Vagina (tissue), 2 donors: ENCODE data around the gene TSPEAR. TPM values are rescaled to one million over a fixed set of nuclear protein-coding genes. Genes with fewer than 3 reads are reported as not detected.
"Not testable (repeated sequence)": the region's sequence is repeated elsewhere in the genome, so short reads cannot be mapped to it uniquely, and the experiment has no call there.

ENCODE experiments used
- DNase-seq, 2 donors: peaks; one replicate each; pipeline ENCODE4 v3.0.0-alpha.2; 2017; ENCODE audit errors: extremely low spot score in 2 of 2
- H3K27ac ChIP-seq: fragments of 200-600 bp; sonication (generic); one replicate; pipeline ENCODE4 v1.5.1; 2019
- H3K27me3 ChIP-seq: fragments of 200-600 bp; sonication (generic); one replicate; pipeline ENCODE4 v1.5.1; 2019
- H3K36me3 ChIP-seq, 2 donors: fragments of 200-600 bp; sonication (generic); one replicate each; pipeline ENCODE4 v1.5.1; 2017 to 2019
- H3K4me1 ChIP-seq: fragments of 200-600 bp; sonication (generic); one replicate; pipeline ENCODE4 v1.5.1; 2019
- H3K4me3 ChIP-seq, 2 donors: fragments of 200-600 bp; sonication (generic); 1 replicate in 1 of 2; 2 replicates in 1 of 2; pipeline ENCODE4 v1.5.1; 2016 to 2019
- H3K9me3 ChIP-seq: fragments of 200-600 bp; sonication (generic); one replicate; pipeline ENCODE4 v1.5.1; 2019
- POLR2A ChIP-seq, 2 donors: fragments of 450-650 bp; IDR thresholded peaks; one replicate each; pipeline ENCODE4 v1.6.1; 2017; ENCODE audit warnings: antibody characterized with exemption in 2 of 2, mild to moderate bottlenecking in 2 of 2, moderate library complexity in 2 of 2
- POLR2AphosphoS5 ChIP-seq, 2 donors: sonication (generic); formaldehyde crosslinking; IDR thresholded peaks; one replicate each; pipeline ENCODE4 v1.9.0; 2017; ENCODE audit warnings: antibody characterized with exemption in 2 of 2, mild to moderate bottlenecking in 2 of 2, low read depth in 1 of 2; ENCODE audit not compliant: insufficient read depth in 1 of 2
- intact Hi-C: fragments of 100-400 bp; cut with DNase I; formaldehyde crosslinking; loops from one replicate; pipeline ENCODE4 v1.15.1; 2023
- total RNA-seq: library from RNA; depleted of rRNA; stranded (reverse); fragments of >200 nt; gene quantifications from one replicate; pipeline ENCODE4 v1.2.3, GENCODE V29; 2016
- TF ChIP-seq, protein P1 (sequence below), 3 experiments: fragments of 450-650 bp in 2 of 3; fragments of 200-600 bp in 1 of 3; sonication (generic) in 1 of 3; IDR thresholded peaks; one replicate each; pipeline ENCODE4 v1.5.1; 2017 to 2019; ENCODE audit warnings: antibody characterized with exemption in 3 of 3, mild to moderate bottlenecking in 2 of 3, moderate library complexity in 2 of 3

The TSPEAR gene
- total RNA-seq, 1 donor from 2014 or later = not detected

DNA sequence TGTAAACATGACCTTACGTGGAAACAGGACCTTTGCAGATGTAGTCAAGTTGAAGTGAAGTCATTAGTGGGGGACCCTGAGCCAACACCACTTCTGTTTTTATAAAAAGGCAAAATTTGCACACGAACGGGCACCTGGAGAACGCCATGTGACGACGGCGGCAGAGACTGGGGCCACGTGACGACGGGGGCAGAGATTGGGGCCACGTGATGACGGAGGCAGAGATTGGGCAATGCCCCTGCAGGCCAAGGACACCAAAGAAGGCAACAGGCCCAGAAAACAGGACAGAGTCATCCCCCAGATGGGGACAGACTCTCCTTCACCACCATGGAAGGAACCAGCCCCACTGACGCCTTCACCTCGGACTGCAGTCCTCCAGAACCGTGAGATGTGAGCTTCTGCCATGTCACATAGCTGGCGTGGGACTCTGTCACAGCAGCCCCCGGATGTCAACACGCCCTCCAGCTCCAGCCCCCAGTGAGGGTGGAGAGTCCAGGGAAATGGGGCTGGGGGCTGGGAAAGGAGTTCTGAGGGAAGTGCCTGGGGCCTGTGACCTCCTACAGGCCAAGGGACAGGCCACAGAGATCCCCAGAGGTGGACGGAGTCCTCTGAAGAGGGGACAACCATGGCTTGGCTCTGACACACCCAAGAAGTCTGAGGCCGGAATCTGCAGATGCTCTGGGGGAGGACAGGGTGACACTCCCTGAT is 61.0 kb downstream of the TSPEAR start:
- H3K4me3 ChIP-seq = no peak overlapping the region
- no peaks in the 10 kb centered on the region for H3K27me3 ChIP-seq
- TF ChIP-seq, protein P1, sequence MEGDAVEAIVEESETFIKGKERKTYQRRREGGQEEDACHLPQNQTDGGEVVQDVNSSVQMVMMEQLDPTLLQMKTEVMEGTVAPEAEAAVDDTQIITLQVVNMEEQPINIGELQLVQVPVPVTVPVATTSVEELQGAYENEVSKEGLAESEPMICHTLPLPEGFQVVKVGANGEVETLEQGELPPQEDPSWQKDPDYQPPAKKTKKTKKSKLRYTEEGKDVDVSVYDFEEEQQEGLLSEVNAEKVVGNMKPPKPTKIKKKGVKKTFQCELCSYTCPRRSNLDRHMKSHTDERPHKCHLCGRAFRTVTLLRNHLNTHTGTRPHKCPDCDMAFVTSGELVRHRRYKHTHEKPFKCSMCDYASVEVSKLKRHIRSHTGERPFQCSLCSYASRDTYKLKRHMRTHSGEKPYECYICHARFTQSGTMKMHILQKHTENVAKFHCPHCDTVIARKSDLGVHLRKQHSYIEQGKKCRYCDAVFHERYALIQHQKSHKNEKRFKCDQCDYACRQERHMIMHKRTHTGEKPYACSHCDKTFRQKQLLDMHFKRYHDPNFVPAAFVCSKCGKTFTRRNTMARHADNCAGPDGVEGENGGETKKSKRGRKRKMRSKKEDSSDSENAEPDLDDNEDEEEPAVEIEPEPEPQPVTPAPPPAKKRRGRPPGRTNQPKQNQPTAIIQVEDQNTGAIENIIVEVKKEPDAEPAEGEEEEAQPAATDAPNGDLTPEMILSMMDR (IDR thresholded peaks at IDR 0.05) = no peak
- TF ChIP-seq POLR2A (IDR thresholded peaks at IDR 0.05) = no peak
- no peak for TF ChIP-seq POLR2AphosphoS5 (IDR thresholded peaks at IDR 0.05; ENCODE audit: insufficient read depth in 1 of 2, low read depth in 1 of 2)
- H3K27ac ChIP-seq = no peak overlapping the region
- H3K4me1 ChIP-seq = no peaks in the 10 kb centered on the region
- no peak for DNase-seq
- H3K9me3 ChIP-seq = no peaks in the 10 kb centered on the region
- H3K36me3 ChIP-seq = no peaks in the 10 kb centered on the region
- intact Hi-C loops = no loop called here

DNA sequence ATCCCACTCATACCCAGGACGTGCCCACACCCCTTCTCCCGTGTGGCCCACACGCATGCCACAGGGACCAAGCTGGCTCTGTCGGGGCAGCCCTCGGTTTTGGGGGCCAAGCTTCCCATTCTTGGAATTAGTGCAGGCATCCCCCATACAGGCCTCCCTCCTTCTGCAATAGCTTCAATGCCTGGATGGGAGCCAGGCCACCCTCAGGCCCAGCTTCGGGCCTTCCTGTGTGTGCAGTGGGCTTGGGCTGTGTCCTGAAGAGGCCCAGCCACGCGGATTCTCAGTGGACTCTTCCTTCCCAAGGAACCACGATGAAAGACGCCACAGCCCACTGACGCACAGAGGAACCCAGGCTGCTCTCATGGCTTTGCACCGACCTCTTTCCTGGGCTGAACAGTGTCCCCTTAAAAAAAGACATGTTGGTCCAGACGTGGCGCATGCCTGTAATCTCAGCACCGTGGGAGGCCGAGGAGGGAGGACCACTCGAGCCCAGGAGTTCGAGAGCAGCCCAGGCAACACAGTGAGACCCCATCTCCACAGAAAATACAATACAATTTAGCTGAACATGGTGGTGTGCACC is 61.8 kb downstream of the TSPEAR start:
- Histone ChIP-seq H3K9me3 (no peaks in the 10 kb centered on the region), H3K4me1 (no peaks in the 10 kb centered on the region), H3K36me3 (no peaks in the 10 kb centered on the region), H3K27ac (no peak overlapping the region), H3K4me3 (no peak overlapping the region), H3K27me3 (no peaks in the 10 kb centered on the region)
- intact Hi-C loops = no loop called here
- DNase-seq = no peak
- TF ChIP-seq, protein P1 (IDR thresholded peaks at IDR 0.05) = no peak
- TF ChIP-seq POLR2AphosphoS5 (IDR thresholded peaks at IDR 0.05; ENCODE audit: insufficient read depth in 1 of 2, low read depth in 1 of 2) (no peak), POLR2A (IDR thresholded peaks at IDR 0.05) (no peak)

DNA sequence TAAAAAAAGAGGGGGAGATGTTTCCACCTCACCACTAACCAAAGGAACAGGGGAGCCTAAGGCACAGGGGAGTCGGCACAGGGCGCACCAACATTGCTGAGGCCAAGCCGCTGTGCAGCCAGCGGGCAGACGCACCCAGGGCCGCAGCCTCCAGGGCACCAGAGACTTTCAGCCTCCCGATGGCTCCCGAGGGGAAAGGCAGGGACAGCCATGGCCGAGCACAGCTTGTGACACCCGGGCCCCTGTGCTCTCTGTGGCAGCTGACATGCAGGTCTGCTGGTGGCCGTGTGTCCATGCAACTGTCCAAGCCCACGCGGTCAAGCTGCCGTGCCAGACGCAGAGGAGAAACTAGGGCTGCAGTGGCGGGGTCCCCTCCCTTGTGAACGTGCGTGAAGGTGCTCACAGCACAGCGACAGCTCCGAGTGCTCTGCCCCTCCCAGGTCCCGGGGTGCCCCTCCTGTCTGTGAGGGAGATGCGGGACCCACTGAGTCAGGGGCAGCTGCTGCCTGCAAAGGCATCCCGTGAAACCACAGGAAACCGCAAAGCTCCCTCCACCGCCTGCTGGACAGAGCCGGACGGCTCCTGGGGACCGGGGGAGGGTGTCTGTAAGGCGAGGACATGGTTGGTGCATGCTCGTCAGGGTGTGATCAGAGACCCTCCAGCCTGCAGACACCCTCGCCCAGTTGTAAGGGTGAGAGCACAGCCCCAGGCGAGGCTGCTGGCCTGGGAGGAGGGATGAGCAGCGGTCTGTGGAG is 62.6 kb downstream of the TSPEAR start:
- no peak for TF ChIP-seq POLR2AphosphoS5 (IDR thresholded peaks at IDR 0.05; ENCODE audit: insufficient read depth in 1 of 2, low read depth in 1 of 2)
- no peak for TF ChIP-seq POLR2A (IDR thresholded peaks at IDR 0.05)
- TF ChIP-seq, protein P1 (IDR thresholded peaks at IDR 0.05) = no peak
- Histone ChIP-seq H3K36me3 (no peaks in the 10 kb centered on the region), H3K9me3 (no peaks in the 10 kb centered on the region), H3K27me3 (no peaks in the 10 kb centered on the region), H3K27ac (no peak overlapping the region), H3K4me3 (no peak overlapping the region), H3K4me1 (no peaks in the 10 kb centered on the region)
- intact Hi-C loops = no loop called here
- DNase-seq = no peak

DNA sequence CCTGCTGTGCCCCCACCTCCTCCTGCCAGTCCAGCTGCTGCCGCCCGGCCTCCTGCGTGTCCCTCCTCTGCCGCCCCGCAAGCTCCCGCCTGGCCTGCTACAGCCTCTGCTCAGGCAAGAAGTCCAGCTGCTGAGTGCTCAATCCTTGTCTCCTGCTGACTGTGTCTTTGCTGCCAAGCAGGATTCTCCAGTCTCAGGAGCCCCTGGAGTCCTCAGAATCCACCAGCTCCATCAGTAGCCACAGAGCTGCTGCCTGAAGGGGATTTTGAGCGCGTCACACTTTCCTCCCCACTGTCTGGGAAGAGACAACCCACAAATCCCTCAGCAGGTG is 64.2 kb downstream of the TSPEAR start:
- TF ChIP-seq, protein P1 (IDR thresholded peaks at IDR 0.05) = no peak
- TF ChIP-seq POLR2A (IDR thresholded peaks at IDR 0.05) = no peak
- no peak for TF ChIP-seq POLR2AphosphoS5 (IDR thresholded peaks at IDR 0.05; ENCODE audit: insufficient read depth in 1 of 2, low read depth in 1 of 2)
- no peak overlapping the region for H3K4me3 ChIP-seq
- no peaks in the 10 kb centered on the region for H3K4me1 ChIP-seq
- H3K27me3 ChIP-seq = no peaks in the 10 kb centered on the region
- no peak for DNase-seq
- H3K27ac ChIP-seq = no peak overlapping the region
- no peaks in the 10 kb centered on the region for H3K36me3 ChIP-seq
- intact Hi-C loops = no loop called here
- no peaks in the 10 kb centered on the region for H3K9me3 ChIP-seq

DNA sequence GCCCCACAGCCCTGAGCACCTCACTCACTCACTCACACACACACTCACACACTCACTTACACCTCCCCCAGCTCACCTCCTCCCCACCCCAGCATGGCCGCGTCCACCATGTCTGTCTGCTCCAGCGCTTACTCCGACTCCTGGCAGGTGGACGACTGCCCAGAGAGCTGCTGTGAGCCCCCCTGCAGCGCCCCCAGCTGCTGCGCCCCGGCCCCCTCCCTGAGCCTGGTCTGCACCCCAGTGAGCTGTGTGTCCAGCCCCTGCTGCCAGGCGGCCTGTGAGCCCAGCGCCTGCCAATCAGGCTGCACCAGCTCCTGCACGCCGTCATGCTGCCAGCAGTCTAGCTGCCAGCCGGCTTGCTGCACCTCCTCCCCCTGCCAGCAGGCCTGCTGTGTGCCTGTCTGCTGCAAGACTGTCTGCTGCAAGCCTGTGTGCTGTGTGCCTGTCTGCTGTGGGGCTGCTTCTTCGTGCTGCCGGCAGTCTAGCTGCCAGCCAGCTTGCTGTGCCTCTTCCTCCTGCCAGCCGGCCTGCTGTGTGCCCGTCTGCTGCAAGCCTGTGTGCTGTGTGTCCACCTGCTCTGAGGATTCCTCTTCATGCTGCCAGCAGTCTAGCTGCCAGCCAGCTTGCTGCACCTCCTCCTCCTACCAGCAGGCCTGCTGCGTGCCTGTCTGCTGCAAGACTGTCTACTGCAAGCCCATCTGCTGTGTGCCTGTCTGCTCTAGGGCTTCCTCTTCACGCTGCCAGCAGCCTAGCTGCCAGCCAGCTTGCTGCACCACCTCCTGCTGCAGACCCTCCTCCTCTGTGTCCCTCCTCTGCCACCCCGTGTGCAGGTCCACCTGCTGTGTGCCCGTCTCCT is 64.8 kb downstream of the TSPEAR start, which contains the start of gene KRTAP10-11:
KRTAP10-11 (plus strand) TSS at position 49 of the 856 bp plus-strand sequence; CDS start at position 94, 45 bp downstream.
- intact Hi-C loops, H3K36me3 ChIP-seq, H3K9me3 ChIP-seq, H3K4me3 ChIP-seq, H3K27me3 ChIP-seq, H3K27ac ChIP-seq, H3K4me1 ChIP-seq: not testable (repeated sequence)
- DNase-seq = peak in 1 of 2 donors; percentile 89
